GM19452 (cell line): Measurements from ENCODE around the gene CDR2L.
"Not testable (repeated sequence)": the region's sequence is repeated elsewhere in the genome, so short reads cannot be mapped to it uniquely, and the experiment has no call there.

Experiments used
- ATAC-seq: cut with Tn5 transposase; IDR thresholded peaks from one replicate; pipeline ENCODE4 v1.9.1; 2021; ENCODE audit not compliant: unreplicated experiment

The CDR2L gene

DNA sequence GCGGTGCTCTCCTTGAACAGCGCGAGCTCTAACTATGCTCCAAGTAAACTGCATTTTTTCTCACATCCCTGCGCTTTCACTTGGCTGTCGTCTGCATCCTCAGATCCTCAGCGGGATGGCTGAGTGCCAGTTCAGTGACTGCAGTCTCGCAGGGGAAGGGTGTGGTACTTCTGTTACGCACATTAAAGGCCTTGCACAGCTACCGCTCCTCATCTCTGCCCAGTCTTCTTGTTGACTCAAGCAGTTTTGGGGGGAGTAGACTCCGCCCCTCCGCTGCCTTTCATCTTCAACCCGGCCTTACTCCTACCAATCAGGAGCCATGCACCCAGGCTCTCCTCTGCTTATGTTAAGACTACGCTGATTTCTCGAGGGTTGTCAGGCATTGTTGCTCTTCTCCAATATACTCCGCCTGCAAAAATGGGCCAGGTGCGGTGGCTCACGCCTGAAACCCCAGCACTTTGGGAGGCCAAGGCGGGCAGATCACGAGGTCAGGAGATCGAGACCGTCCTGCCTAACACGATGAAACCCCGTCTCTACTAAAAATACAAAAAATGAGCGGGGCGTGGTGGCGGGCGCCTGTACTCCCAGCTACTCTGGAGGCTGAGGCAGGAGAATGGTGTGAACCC is 49.3 kb downstream of the CDR2L start:
- ATAC-seq = no peak

DNA sequence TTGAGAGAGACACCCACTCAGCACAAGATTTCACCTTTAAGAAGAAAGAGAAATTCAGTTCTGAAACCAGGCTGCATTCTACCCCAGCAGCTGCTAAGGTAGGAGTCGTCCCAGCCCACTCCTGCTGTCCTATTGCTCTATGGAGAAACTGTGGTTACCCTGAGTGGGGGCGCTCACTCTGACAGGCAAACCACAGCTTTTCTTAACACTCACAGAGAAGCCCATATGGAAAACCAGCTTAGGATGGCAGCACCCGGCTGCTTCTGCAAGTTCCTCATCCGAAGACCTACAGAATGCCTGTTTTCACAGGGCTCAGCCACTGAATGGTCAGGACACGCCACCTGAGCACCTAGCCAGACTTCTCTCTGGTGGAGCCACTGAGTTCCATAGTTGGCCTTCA is 51.8 kb downstream of the CDR2L start:
- no peak for ATAC-seq

DNA sequence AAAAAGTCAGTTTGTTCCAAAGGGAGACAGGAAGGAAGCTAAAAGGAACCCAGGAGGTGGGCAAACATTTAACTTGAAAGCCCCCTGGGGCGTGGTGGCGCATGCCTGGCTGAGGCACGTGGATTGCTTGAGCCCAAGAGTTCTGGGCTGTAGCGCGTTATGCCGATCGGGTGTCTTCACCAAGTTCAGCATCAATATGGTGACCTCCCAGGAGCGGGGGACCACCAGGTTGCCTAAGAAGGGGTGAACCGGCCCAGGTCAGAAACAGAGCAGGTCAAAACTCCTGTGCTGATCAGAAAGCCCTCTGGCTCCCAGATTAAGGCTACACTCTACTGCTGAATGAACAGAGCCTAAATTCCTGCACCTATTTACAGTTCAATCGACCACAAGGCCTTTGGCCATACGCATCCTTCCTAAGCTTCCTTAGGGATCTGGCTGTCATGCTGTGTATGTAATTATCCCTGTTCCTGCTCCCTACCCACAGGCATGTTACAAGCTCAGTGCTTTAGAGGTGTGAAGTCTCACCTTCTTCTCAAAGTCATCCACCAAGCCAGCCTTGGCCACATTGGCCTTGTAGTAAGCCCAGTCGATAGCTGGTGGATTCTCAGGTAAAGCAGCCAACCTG is 54.3 kb downstream of the CDR2L start:
- ATAC-seq = no peak

DNA sequence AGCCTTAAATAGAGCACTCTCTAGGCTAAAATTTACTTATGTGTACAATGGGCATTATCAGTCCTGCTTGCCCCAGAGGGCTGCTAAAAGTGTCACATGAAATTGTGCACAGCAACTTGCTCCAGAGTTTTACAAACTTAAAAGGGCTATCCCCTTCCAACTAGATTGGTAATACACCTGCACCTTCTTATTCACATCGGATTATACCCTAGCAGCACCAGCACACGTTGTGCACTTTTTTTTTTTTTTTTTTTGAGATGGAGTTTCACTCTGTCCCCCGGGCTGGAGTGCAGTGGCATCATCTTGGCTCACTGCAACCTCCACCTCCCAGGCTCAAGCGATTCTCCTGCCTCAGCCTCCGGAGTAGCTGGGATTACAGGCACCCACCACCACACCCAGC is 56.4 kb downstream of the CDR2L start:
- ATAC-seq = not testable (repeated sequence)

DNA sequence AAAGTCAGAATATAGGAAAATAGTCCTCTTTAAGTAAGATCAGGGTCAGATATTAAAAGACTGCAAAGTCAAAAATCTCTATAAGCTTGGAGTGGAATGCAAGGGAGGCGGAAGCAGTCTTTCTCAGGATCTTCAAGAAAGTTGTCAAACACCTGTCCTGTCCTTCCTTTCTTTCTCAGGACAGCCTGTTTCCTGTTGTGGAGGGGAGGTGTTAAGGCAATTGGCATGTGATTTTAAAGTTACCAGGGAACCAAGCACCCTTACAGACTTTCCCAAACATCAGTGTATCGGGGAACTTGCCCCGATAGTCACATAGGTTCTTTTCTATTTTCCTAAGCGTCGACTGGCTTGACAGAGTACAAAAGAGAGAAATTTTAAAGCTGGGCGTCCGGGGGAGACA is 57.3 kb downstream of the CDR2L start:
- no peak for ATAC-seq

DNA sequence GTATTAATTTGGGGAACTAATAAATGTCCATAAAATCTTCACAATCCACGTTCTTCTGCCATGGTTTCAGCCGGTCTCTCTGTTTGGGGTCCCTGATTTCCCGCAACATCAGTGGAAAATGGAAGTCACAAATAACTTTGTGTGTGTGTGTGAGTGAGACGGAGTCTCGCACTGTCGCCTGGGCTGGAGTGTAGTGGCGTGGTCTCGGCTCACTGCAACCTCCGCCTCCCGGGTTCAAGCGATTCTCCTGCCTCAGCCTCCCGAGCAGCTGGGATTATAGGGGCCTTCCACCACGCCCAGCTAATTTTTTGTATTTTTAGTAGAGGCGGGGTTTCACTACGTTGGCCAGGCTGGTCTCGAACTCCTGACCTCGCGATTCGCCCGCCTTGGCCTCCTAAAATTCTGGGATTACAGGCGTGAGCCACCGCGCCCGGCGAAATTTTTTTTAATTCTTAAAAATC is 58.5 kb downstream of the CDR2L start:
- not testable (repeated sequence) for ATAC-seq

DNA sequence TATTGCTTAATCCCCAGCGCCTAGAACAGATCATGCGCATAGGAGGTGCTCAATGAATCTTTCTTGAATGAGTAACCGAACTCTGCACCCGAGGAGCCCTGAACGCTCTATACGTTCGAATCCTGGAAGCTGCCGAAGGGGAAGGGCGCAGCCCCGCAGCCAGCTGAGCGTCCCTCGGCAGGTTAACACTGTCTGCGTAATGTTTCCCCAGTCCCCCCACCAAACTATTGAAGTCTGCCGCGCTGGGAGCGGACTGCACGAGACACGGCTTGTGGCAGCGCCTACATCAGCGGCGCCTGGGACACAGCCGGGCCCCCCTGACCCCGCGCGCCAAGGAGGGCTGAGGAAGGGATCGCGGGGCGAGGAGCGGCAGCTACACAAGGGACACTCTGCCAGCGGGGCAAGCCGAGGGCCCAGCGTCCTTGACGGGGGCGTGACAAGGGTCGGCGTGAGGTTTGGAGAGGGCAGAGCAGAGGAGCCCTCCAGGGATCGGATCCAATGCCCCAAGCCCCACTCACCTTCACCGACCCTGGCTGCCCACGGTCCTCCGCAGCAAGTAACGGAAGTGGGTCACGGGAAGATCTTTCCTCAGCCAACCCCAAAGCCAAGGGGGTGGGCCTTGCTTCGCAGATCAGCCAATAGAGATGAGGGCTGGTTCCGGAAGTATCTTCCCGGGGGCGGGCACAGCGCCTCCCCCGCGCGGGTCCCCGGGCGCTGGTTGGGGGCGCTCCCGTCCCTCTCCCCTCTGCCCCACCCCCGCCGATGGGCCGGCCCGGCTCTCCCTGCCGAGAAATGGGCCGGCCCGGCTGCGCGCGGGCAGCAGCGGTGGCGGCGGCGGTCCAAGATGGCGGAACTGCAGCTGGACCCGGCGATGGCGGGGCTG is 59.2 kb downstream of the CDR2L start, which contains the start of the genes ATP5PD and KCTD2:
TSS of gene ATP5PD (minus strand) at position 563 of the 883 bp plus-strand sequence. CDS start 4,319 bp downstream, outside the sequence.
TSS of gene KCTD2 (plus strand) at position 819 of the 883 bp plus-strand sequence. CDS start at position 845, 26 bp downstream.
- ATAC-seq = peak; percentile 93

DNA sequence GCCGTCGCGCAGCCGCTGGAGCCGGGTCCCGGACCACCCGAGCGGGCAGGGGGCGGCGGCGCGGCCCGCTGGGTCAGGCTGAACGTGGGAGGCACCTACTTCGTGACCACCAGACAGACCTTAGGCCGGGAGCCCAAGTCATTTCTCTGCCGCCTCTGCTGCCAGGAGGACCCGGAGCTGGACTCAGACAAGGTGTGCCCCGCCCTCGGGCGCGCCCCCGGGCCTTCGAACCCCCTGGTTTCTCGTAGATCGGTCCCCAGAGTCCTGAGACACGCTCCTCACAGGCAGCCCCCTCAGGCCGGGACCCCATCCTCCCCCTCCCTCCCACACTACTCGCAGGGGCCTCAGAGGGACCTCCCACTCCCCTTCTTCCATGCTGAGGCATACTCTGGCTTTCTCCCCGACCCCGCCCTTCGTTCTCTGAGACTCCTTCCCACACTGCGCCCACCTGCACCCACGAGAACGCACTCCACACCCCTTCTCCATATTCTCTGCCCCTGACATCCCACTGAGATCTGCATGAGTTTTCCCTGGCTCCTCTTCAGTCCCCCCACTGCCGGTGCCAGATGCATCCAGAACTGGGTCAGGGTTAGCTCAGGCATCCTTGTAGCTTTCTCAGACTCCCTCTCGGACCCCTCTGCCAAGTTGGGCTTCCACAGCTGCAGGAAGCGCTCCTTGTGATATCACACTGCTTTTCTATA is 60.1 kb downstream of the CDR2L start:
- peak; percentile 21 for ATAC-seq

DNA sequence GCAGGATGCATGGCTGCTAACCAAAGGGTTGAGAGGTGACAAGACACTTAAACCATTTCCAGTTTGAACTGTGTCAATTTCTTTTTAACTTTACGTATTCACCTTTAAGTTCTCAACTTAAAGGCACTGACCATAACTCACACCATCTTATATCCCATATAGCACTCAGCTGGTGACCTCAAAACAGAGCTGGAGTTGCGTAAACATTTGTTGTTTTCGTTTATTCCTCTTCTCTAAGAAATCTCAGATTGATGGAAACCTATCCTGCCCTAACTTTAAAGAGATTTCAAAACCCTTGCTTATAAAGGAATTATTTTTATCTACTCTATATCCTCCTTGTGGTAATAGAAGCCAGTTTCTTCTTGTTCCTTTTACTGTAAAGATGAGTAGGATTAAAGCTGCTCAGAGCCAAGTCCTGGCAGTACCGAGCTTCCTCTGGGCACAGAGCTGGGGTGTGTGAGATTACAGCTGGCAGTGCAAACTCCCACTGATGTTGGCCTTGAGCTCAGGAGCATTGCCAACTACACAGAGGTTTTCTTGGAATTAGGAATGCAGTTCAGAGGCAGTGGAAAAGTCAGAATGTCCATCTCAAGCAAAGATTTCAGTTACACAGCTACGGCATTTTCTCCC is 60.9 kb downstream of the CDR2L start:
- no peak for ATAC-seq

DNA sequence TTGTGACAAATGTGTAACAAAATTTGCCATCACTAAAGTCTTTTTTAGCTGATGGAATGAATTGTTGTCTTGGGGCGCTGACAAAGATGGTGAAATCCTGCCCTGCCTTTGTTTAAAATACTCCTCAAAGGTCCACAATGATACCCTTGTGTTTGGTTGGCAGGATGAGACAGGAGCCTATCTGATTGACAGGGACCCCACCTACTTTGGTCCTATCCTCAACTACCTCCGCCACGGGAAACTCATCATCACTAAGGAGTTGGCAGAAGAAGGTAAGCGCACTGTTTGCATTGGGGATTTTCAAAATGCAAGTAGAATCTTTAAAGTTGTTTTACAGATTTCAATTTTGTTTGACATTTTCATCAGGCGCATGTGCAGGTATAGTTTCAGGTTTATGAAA is 61.6 kb downstream of the CDR2L start:
- no peak for ATAC-seq

DNA sequence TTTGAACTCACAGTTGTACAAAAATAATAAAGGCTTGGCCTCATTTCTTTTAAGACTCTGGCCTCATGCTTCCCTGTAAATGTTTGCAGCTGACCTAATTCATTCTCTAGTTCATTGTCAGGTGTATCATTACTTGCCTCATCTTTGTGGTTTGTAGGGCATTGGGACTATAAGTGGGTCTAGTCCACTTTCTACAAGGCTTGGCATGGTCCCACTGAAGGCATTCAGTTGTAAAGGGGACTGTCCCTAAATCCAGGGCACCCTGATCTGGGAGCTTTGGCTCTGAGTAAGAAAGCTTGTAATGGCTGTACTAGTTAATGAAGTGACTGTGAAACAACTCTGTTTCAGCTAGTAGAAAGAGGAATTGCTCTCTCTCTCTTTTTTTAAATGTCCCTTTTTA is 62.3 kb downstream of the CDR2L start:
- ATAC-seq = no peak

DNA sequence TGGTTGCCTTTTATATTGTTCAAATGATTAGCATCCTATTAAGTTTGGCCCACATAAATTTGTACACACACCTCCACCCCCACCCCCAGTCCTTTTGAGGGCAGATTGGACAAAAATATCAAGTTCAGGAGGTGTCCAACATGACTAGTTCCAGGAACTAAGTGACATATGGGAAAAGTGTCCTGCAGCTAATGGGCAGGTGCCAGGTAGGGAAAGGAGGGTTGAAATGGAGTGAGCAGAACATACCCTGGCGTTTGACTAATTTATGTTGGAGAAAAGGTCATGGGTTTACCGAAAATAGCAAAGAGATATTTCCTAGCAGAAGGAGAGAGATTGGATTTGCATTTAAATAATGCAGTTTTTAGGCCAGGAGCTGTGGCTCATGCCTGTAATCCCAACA is 64.5 kb downstream of the CDR2L start:
- ATAC-seq = no peak
